Measurements from ENCODE around the gene ADGRD1.

Gene ADGRD1

GRCh38 chr12:131072451-131073230 is 118.9 kb downstream of the ADGRD1 start:
- no peak for DNase-seq (ENCODE audit: insufficient read length, low spot score)
- no peak for TF ChIP-seq CTCF (IDR thresholded peaks at IDR 0.05; ENCODE audit: insufficient read depth, missing control alignments)
- no peak for FAIRE-seq

GRCh38 chr12:131074221-131075083 is 120.7 kb downstream of the ADGRD1 start:
- DNase-seq (ENCODE audit: insufficient read length, low spot score) (no peak), FAIRE-seq (no peak)
- no peak for TF ChIP-seq CTCF (IDR thresholded peaks at IDR 0.05; ENCODE audit: insufficient read depth, missing control alignments)

- no peak for FAIRE-seq
- no peak for TF ChIP-seq CTCF (IDR thresholded peaks at IDR 0.05; ENCODE audit: insufficient read depth, missing control alignments)
- DNase-seq (ENCODE audit: insufficient read length, low spot score), result no peak
Measured at GRCh38 chr12:131075194-131075593, 121.5 kb downstream of the ADGRD1 start.

GRCh38 chr12:131075611-131076010 is 121.9 kb downstream of the ADGRD1 start:
- no peak for TF ChIP-seq CTCF (IDR thresholded peaks at IDR 0.05; ENCODE audit: insufficient read depth, missing control alignments)
- DNase-seq (ENCODE audit: insufficient read length, low spot score) (no peak), FAIRE-seq (no peak)

- DNase-seq (ENCODE audit: insufficient read length, low spot score) (no peak), FAIRE-seq (no peak)
- no peak for TF ChIP-seq CTCF (IDR thresholded peaks at IDR 0.05; ENCODE audit: insufficient read depth, missing control alignments)
Measured at GRCh38 chr12:131076296-131076695, 122.6 kb downstream of the ADGRD1 start.

- no peak for FAIRE-seq
- TF ChIP-seq CTCF (IDR thresholded peaks at IDR 0.05; ENCODE audit: insufficient read depth, missing control alignments), result no peak
- no peak for DNase-seq (ENCODE audit: insufficient read length, low spot score)
Measured at GRCh38 chr12:131076791-131077747, 123.4 kb downstream of the ADGRD1 start.

Measured in D721Med (cell line).